HepG2 (cell line): Measurements from ENCODE around the gene FBXO7. TPM values are rescaled to one million over a fixed set of nuclear protein-coding genes. Genes with fewer than 3 reads are reported as not detected.

Experiments
- ARNTL ChIP-seq: sonication (generic); formaldehyde crosslinking; IDR thresholded peaks from 2 replicates; pipeline ENCODE4 v1.4.0; 2020; ENCODE audit warnings: mild to moderate bottlenecking, missing genetic modification reagents
- JDP2 ChIP-seq: sonication (generic); formaldehyde crosslinking; IDR thresholded peaks from 2 replicates; pipeline ENCODE4 v1.8.1; 2022; ENCODE audit warnings: missing genetic modification reagents, borderline replicate concordance
- KAT7 ChIP-seq: IDR thresholded peaks from 2 replicates; pipeline ENCODE4 v1.6.1; 2018; ENCODE audit warnings: borderline replicate concordance, missing compliant biosample characterization
- KDM6A ChIP-seq: IDR thresholded peaks from 2 replicates; pipeline ENCODE4 v1.6.1; 2016; ENCODE audit warnings: low read depth
- MXI1 ChIP-seq: IDR thresholded peaks from 3 replicates; pipeline ENCODE4 v1.6.1; 2012; ENCODE audit warnings: low read depth, low read length, inconsistent platforms, borderline replicate concordance
- NFE2 ChIP-seq: sonication (generic); formaldehyde crosslinking; IDR thresholded peaks from 2 replicates; pipeline ENCODE4 v1.4.0; 2020; ENCODE audit warnings: missing genetic modification reagents
- RAD51 ChIP-seq: fragments of 450-650 bp; IDR thresholded peaks from 2 replicates; pipeline ENCODE4 v1.6.1; 2016; ENCODE audit warnings: borderline replicate concordance
- SIX4 ChIP-seq: sonication (generic); formaldehyde crosslinking; IDR thresholded peaks from 2 replicates; pipeline ENCODE4 v1.4.0; 2020; ENCODE audit warnings: missing genetic modification reagents
- SP4 ChIP-seq: sonication (generic); formaldehyde crosslinking; IDR thresholded peaks from 2 replicates; pipeline ENCODE4 v1.8.1; 2023; ENCODE audit warnings: mild to moderate bottlenecking, missing genetic modification reagents
- STAG1 ChIP-seq: sonication (generic); formaldehyde crosslinking; IDR thresholded peaks from 2 replicates; pipeline ENCODE4 v1.4.0; 2020; ENCODE audit warnings: missing genetic modification reagents
- TAF1 ChIP-seq: sonication (generic); formaldehyde crosslinking; IDR thresholded peaks from 2 replicates; pipeline ENCODE4 v1.4.0; 2020; ENCODE audit warnings: missing genetic modification reagents
- ZNF138 ChIP-seq: sonication (generic); formaldehyde crosslinking; IDR thresholded peaks from 2 replicates; pipeline ENCODE4 v1.5.0; 2020; ENCODE audit warnings: mild to moderate bottlenecking, low read depth, missing genetic modification reagents
- ZNF264 ChIP-seq: sonication (generic); formaldehyde crosslinking; IDR thresholded peaks from 2 replicates; pipeline ENCODE4 v1.4.0; 2020; ENCODE audit warnings: missing genetic modification reagents
- ZNF280D ChIP-seq: sonication (generic); formaldehyde crosslinking; IDR thresholded peaks from 2 replicates; pipeline ENCODE4 v1.5.1; 2020; ENCODE audit warnings: mild to moderate bottlenecking, missing genetic modification reagents
- ZNF335 ChIP-seq: sonication (generic); formaldehyde crosslinking; IDR thresholded peaks from 2 replicates; pipeline ENCODE4 v1.4.0; 2020; ENCODE audit warnings: missing genetic modification reagents
- ZNF549 ChIP-seq: sonication (generic); formaldehyde crosslinking; IDR thresholded peaks from 2 replicates; pipeline ENCODE4 v1.5.0; 2020; ENCODE audit warnings: missing genetic modification reagents
- ZNF883 ChIP-seq: sonication (generic); formaldehyde crosslinking; IDR thresholded peaks from 2 replicates; pipeline ENCODE4 v1.5.1; 2020; ENCODE audit warnings: mild to moderate bottlenecking, missing genetic modification reagents; ENCODE audit errors: not compliant biosample characterization
- ZSCAN30 ChIP-seq: sonication (generic); formaldehyde crosslinking; IDR thresholded peaks from 2 replicates; pipeline ENCODE4 v1.5.0; 2020; ENCODE audit warnings: mild to moderate bottlenecking, missing genetic modification reagents
- ZZZ3 ChIP-seq: sonication (generic); formaldehyde crosslinking; IDR thresholded peaks from 2 replicates; pipeline ENCODE4 v1.4.0; 2020; ENCODE audit warnings: missing genetic modification reagents, mild to moderate bottlenecking, borderline replicate concordance
- polyA plus RNA-seq, 8 experiments: library from polyadenylated mRNA; depleted of rRNA in 3 of 8; stranded (reverse) in 7 of 8; unstranded in 1 of 8; fragments of >200 nt; fragmentation: Illumina TruSeq in 4 of 8; extraction: Trizol in 4 of 8; gene quantifications; 2 replicates each; pipeline versions ENCODE4 v1.2.1 to v1.2.3, GENCODE V29; 2011 to 2016; ENCODE audit warnings: low read depth in 4 of 8, missing spikeins in 1 of 8, mixed read lengths in 1 of 8; ENCODE audit not compliant: insufficient read depth in 1 of 8
- total RNA-seq, 5 experiments: library from RNA; depleted of rRNA; stranded (reverse); fragments of >200 nt; fragmentation: Illumina TruSeq; extraction: Trizol; gene quantifications; 2 replicates each; pipeline ENCODE4 v1.2.3, GENCODE V29; 2016; ENCODE audit warnings: low read depth in 1 of 5
- TF ChIP-seq, protein P1 (sequence below), 2 experiments: sonication (generic) in 1 of 2; formaldehyde crosslinking in 1 of 2; IDR thresholded peaks; 2 replicates each; pipeline versions ENCODE4 v1.5.1 to v1.6.1; 2011 to 2020; ENCODE audit warnings: borderline replicate concordance in 1 of 2, low read depth in 1 of 2, low read length in 1 of 2, mild to moderate bottlenecking in 1 of 2, missing genetic modification reagents in 1 of 2, moderate library complexity in 1 of 2
- TF ChIP-seq, protein P2 (sequence below): sonication (generic); formaldehyde crosslinking; IDR thresholded peaks from 2 replicates; pipeline ENCODE4 v1.5.1; 2020; ENCODE audit warnings: missing genetic modification reagents, mild to moderate bottlenecking, borderline replicate concordance

FBXO7 gene
- total and polyA plus RNA-seq, 2 of the 13 experiments (the other 11 are each of a cell fraction or from before 2014, with no cell fraction given): 105 to 172 TPM

GRCh38 chr22:32528984-32529982 is 54.7 kb downstream of the FBXO7 start (continued):
- TF ChIP-seq ZSCAN30 (CRISPR knock-in tag): no peak
- TF ChIP-seq JDP2 (CRISPR knock-in tag): no peak
- peak; percentile 97 for TF ChIP-seq STAG1 (CRISPR knock-in tag)
- TF ChIP-seq, protein P1, sequence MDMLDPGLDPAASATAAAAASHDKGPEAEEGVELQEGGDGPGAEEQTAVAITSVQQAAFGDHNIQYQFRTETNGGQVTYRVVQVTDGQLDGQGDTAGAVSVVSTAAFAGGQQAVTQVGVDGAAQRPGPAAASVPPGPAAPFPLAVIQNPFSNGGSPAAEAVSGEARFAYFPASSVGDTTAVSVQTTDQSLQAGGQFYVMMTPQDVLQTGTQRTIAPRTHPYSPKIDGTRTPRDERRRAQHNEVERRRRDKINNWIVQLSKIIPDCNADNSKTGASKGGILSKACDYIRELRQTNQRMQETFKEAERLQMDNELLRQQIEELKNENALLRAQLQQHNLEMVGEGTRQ (IDR thresholded peaks at IDR 0.05; ENCODE audit: low read depth, low read length): no peak
- TF ChIP-seq, protein P1 (CRISPR knock-in tag; IDR thresholded peaks at IDR 0.05; ENCODE audit: borderline replicate concordance): no peak
- TF ChIP-seq KDM6A (CRISPR knock-in tag): no peak
- TF ChIP-seq ARNTL (CRISPR knock-in tag): 0 out of 2 replicates have a peak, but pooled peaks have one; percentile 7
- no peak for TF ChIP-seq ZZZ3 (CRISPR knock-in tag)
- 0 out of 2 replicates have a peak, but pooled peaks have one; percentile 29 for TF ChIP-seq SP4 (CRISPR knock-in tag)
- no peak for TF ChIP-seq RAD51
- TF ChIP-seq ZNF883 (CRISPR knock-in tag): no peak
- peak; percentile 68; the same call in 1 of the 2 replicates for TF ChIP-seq ZNF264 (CRISPR knock-in tag)
- no peak; the same call in 1 of the 2 replicates for TF ChIP-seq ZNF335 (CRISPR knock-in tag)
- no peak for TF ChIP-seq TAF1 (CRISPR knock-in tag)
- TF ChIP-seq, protein P2, sequence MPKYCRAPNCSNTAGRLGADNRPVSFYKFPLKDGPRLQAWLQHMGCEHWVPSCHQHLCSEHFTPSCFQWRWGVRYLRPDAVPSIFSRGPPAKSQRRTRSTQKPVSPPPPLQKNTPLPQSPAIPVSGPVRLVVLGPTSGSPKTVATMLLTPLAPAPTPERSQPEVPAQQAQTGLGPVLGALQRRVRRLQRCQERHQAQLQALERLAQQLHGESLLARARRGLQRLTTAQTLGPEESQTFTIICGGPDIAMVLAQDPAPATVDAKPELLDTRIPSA: no peak
- TF ChIP-seq ZNF280D (CRISPR knock-in tag): 0 out of 2 replicates have a peak, but pooled peaks have one; percentile 26
- TF ChIP-seq NFE2: no peak
- TF ChIP-seq ZNF549: no peak
- no peak; the same call in 1 of the 2 replicates for TF ChIP-seq SIX4 (CRISPR knock-in tag)
- TF ChIP-seq KAT7 (CRISPR knock-in tag): peak; percentile 61; the same call in 1 of the 2 replicates
- no peak for TF ChIP-seq ZNF138 (CRISPR knock-in tag)
- TF ChIP-seq MXI1: no peak; the same call in 2 of the 3 replicates
